GM12864 (cell line): ENCODE results near the gene CNNM1.

Experiments
- DNase-seq: peaks from one replicate; pipeline ENCODE4 v3.0.0-alpha.2; 2011; ENCODE audit warnings: low read depth
- H3K4me3 ChIP-seq: 2 replicates; pipeline ENCODE4 v1.5.1; 2011; ENCODE audit warnings: mild to moderate bottlenecking, low read depth, low read length, control low read depth
- CTCF ChIP-seq: IDR thresholded peaks from 2 replicates; pipeline ENCODE4 v1.5.1; 2011; ENCODE audit warnings: low read depth, mild to moderate bottlenecking, moderate library complexity, low read length, control low read depth, inconsistent platforms; ENCODE audit errors: missing control alignments

Gene CNNM1

GRCh38 chr10:99341860-99342490 is 12.8 kb downstream of the CNNM1 start:
- TF ChIP-seq CTCF: no peak
- no peak for DNase-seq
- H3K4me3 ChIP-seq: no peak overlapping the region

GRCh38 chr10:99343262-99343661 is 14.1 kb downstream of the CNNM1 start:
- no peak for DNase-seq
- no peak for TF ChIP-seq CTCF
- no peak overlapping the region for H3K4me3 ChIP-seq

GRCh38 chr10:99344715-99345114 is 15.6 kb downstream of the CNNM1 start:
- DNase-seq: no peak
- no peak for TF ChIP-seq CTCF
- no peak overlapping the region for H3K4me3 ChIP-seq

GRCh38 chr10:99345350-99345749 is 16.2 kb downstream of the CNNM1 start:
- H3K4me3 ChIP-seq: no peak overlapping the region
- DNase-seq: no peak
- no peak for TF ChIP-seq CTCF

- H3K4me3 ChIP-seq: no peak overlapping the region
- no peak for TF ChIP-seq CTCF
- no peak for DNase-seq
These were observed 17.1 kb downstream of the CNNM1 start for GRCh38 chr10:99346247-99346646.

- TF ChIP-seq CTCF: no peak
- DNase-seq: no peak
- no peak overlapping the region for H3K4me3 ChIP-seq
These were observed 18.5 kb downstream of the CNNM1 start for GRCh38 chr10:99347672-99348071.

- DNase-seq: no peak
- no peak overlapping the region for H3K4me3 ChIP-seq
- TF ChIP-seq CTCF: no peak
These were observed 24.0 kb downstream of the CNNM1 start for GRCh38 chr10:99353182-99353581.
